HG03342 (cell line): ENCODE data around the gene ARHGAP44.
"Not testable (repeated sequence)": the region's sequence is repeated elsewhere in the genome, so short reads cannot be mapped to it uniquely, and the experiment has no call there.

Source experiments
- ATAC-seq: cut with Tn5 transposase; IDR thresholded peaks from one replicate; pipeline ENCODE4 v1.9.1; 2021; ENCODE audit warnings: mild to moderate bottlenecking, moderate library complexity; ENCODE audit not compliant: unreplicated experiment

The ARHGAP44 gene

DNA sequence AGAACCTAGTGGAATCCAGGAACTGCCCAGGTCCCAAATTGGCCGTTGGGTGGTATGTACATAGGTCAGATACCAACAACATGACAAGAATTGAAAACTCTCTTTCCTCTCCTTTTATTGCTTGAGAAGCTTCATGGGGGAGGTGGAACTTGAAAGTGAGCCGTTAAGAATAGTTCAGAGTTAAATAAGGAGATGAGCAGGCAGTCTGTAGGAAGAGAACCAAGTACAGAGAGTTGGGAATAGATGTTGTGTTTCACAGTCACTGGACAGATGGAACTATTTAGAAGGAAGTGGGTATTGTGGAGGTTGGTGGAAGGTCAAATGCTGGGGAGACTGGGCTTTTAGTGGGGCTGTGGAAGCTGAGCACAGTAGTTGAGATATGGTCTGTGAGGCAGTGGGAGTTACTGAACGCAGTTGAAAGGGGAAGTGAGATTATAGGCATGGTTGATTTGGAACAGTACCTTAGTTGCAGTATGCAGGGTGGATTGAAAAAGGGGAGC is 26.4 kb downstream of the ARHGAP44 start:
- ATAC-seq, result peak; percentile 100

DNA sequence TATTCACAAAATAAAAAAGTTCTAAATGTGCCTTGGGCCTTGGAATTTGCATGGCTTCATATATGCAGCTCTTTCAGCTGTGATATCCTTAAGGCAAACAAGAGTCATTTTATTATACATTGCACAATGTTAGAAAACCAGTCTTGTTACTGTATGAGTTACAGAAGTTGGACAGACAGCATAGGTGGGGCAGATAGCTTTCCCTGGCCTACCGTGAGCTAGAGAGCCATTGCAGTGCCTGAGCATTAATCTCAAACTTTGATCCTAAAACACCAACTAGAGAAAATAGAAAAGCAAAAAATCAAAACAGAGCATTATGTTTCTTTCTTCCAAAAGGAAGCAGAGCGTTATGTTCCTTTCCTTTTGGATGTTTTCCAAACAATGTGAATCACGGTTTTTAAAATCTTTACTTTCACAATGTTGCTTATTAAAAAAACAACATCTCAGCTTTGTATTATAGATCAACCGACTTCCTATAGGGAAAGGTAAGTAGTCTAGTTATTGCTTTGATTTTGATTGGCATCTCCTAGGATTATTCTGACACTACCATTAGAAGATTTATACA is 32.2 kb downstream of the ARHGAP44 start:
- ATAC-seq, result no peak

DNA sequence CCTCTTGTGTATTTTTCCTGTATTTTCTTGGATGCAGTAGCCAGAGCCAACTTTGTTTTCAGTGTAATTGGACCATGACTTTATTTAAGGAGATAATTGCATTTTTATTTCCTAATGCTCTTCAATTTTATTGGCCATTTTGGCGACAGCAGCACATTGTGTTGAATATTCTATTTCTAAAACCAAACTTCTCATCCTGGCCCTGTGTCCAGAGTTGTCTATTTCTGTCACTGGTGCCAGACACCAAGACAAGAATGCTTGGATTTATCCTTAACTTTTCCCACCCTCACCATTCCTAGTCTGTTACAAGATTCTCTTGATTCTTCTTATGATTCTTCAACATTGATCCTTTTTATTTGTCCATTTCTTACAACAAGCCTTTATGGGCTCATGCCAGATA is 37.1 kb downstream of the ARHGAP44 start:
- no peak for ATAC-seq

- ATAC-seq, result no peak
Observed at GRCh38 chr17:12830777-12831247, 41.5 kb downstream of the ARHGAP44 start.

DNA sequence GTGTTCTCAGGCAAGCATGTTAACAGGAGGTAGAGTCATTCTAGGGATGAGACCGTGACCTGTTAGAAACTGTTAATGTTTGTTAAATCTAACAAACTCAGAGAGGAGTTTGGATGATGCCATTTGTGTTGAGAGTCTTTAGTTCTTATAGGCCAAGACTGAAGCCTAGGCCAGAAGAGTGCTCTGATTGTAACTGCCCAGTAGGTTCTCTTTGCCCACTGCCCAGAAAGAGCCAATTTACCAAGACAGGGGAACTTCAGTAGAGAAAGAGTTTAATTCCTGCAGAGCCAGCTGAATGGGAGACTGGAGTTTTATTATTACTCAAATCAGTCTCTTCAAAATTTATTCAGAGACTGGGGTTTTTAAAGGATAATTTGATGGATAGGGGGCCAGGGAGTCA is 42.5 kb downstream of the ARHGAP44 start:
- no peak for ATAC-seq

DNA sequence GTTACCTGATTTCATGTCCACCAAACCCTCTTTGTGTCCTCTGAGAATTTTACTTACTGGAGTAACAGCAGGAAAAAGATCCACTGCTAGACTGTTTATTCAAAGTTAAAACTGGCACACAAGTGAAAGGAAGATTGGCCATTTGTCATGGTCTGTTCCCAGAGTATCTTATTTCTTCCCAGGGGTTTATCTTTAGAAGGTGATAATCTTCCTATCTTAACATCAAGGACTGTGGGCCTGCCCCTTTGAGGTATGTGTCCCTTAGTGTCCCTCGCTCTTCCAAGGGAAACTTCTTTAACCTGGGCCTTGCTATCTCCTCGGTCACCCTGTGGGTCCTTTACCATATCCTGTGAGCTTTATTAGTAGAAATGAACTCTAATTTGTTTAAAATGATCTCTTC is 49.7 kb downstream of the ARHGAP44 start:
- ATAC-seq, result no peak

GRCh38 chr17:12842936-12843335 is 53.6 kb downstream of the ARHGAP44 start:
- no peak for ATAC-seq

DNA sequence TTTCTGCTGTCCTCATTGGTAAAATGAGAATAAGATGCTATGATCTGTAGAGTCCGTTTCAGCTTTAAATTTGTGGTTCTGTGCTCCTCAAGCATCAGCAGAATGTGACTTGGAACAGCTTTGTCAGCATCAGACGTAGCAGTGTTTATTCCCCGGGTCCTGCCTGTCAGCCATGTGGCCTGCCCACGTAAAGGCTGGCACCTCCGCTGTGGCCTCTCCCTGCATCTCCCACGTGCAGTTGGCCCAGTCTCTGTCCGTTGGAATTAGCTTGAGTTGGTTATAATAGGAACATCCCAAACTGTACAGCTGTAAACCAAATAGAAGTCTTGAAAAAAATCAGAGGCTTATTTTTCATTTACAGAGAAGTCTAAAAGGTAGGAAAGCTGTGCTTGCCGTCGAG is 61.7 kb downstream of the ARHGAP44 start:
- ATAC-seq, result no peak

GRCh38 chr17:12851901-12852435 is 62.7 kb downstream of the ARHGAP44 start:
- no peak for ATAC-seq

DNA sequence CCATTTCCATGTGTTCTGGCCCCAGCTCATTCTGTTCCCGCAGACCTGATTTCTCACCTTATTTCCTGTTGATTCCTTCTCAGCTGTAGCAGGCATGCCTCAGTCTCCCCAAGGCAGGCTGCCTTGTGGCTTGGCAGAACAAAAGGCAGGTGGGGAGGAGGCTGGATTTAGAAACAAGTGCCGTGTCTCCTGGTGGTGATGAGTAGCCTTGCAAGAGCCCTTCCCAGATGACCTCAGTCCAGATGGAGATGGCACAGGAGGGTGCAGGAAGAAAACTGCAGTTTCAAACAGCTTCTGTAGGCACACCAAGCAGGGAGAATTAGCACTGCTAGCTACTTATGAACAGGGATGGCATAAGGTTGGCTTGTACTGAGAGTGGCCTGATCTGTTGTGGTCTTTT is 64.6 kb downstream of the ARHGAP44 start:
- no peak for ATAC-seq

DNA sequence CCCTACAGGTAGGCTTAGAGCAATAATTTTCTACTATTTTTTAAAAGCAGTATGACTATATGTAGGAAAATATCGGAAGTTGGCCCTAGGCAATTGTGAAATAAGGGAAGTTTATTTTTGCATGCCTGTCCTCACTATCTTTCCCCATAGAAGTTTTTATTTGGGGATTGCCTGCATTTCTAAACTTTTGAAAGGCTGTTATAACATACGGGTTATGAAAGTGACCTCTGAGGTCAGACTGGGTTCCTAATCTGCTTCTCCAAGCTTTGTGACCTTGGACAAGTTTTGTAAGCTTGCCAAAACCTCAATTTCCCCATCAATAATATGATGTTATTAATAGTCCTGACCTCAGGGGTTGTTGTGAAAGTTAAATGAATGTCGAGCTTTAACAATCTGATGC is 67.1 kb downstream of the ARHGAP44 start:
- ATAC-seq, result no peak

GRCh38 chr17:12857592-12857991 is 68.3 kb downstream of the ARHGAP44 start:
- no peak for ATAC-seq

DNA sequence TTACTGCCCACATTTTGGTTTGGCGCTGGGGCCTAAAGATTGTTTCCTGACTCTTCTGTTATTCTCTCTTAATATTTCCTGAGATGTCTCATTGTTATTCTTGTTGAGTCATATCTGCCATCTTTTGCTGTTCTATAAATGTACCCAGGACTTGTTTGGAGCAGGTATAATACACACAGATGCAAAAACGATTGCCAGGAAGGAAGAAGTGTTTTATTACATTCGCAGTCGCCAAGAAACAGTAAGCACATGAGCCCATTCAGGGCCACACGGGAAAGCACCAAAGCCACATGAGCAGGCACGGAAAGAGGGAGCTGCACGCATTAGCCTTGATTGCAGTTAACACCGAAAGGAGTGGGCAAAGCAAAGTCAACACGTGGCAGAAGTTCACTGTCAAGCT is 70.2 kb downstream of the ARHGAP44 start:
- ATAC-seq, result no peak

DNA sequence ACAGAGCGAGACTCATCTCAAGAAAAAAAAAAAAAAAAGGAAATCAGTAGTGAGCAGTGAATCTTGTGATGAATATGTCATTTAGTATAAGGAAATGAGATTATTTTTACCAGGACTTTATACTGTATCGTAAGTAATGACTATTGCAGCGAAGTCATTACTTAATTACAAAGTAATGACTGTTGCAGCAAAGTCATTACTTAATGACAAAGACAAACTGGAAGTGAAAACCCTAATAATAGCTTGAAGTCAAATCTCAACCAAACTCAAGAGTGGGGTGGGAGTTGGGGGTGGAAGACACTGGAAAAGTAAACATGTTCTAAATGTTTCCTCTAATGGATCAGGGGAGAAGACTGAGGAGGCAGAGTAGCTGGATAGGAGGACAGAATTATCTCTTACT is 76.5 kb downstream of the ARHGAP44 start:
- ATAC-seq, result no peak

- ATAC-seq, result no peak
Observed at GRCh38 chr17:12866244-12866643, 76.9 kb downstream of the ARHGAP44 start.

- ATAC-seq, result no peak
Observed at GRCh38 chr17:12867726-12868125, 78.4 kb downstream of the ARHGAP44 start.

- not testable (repeated sequence) for ATAC-seq
Observed at GRCh38 chr17:12873415-12874125, 84.3 kb downstream of the ARHGAP44 start.

DNA sequence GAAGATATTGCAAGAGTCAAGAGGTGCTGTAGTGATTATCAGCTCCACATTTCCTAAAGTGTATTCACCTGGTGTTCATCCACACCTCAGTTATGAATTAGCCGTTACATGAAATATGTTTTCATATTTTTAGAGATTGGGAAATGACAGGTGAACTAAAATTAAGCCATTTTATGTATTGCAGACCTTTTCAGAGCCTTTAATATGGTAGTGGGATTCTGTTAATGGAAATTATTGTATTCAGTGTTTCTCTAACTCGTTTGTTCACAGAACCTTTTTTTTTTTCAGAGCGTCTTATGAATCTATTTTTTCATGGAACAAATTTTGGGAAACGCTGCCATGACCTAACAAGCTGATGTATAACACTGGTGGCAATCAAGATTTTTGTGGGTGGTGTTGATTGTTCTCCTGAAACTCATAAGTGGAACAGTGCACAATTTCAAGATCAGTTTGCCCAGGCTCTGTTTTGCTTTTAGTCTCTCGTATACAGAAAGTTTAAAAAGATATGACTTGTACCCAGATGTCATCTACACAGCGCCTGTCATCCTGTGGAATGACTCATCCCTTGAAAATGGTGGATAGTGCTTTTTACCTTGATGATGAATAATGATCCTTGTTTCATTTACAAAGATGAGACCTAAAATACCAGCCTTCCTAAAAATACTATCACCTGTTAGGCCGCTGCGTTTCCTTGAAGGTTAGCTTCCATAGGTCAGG is 88.8 kb downstream of the ARHGAP44 start:
- ATAC-seq, result no peak

GRCh38 chr17:12879096-12879495 is 89.8 kb downstream of the ARHGAP44 start:
- ATAC-seq, result not testable (repeated sequence)

DNA sequence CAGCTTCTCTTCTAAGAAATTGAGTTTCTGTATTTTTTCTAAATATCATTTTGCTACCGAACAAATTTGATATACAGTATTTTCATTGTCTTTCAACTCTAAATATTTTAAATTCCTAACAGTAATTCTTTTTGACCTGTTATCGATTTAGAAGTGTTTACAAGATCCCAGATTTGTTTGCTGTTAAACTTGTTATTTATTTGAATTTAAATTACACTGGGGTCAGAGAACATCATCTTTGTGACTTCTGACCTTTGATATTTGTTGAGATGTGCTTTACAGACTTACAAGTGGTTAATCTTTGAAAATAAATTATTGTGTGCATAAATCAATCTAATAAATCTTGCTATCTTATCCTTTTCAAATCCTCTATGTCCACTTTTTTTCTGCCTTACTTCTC is 94.2 kb downstream of the ARHGAP44 start:
- ATAC-seq, result no peak

- no peak for ATAC-seq
Observed at GRCh38 chr17:12887088-12887487, 97.8 kb downstream of the ARHGAP44 start.
